Stimulated activated CD4-positive, alpha-beta T cell treated with anti-CD3 and anti-CD28 coated beads, Interleukin-4, amount 100 ng/mL, for 4 hours (primary cell): ENCODE data around the gene POFUT1.

Experiments
- DNase-seq, 2 experiments: peaks; one replicate each; pipeline ENCODE4 v3.0.0-alpha.2; 2020

The POFUT1 gene

GRCh38 chr20:32285082-32285620, 77.5 kb downstream of the POFUT1 start:
- DNase-seq = no peak

- DNase-seq = peak; percentile 13 to 16
These were observed 78.1 kb downstream of the POFUT1 start for GRCh38 chr20:32285621-32286371.

- DNase-seq = no peak
These were observed 79.6 kb downstream of the POFUT1 start for GRCh38 chr20:32287231-32287638.
